ENCODE results near the gene SLC5A1. TPM values are rescaled to one million over a fixed set of nuclear protein-coding genes. Genes with fewer than 3 reads are reported as not detected.
"Not testable (repeated sequence)": the region's sequence is repeated elsewhere in the genome, so short reads cannot be mapped to it uniquely, and the experiment has no call there.

SLC5A1 gene
- total RNA-seq, 3 donors from 2014 or later = 25.8 to 105 (median 27.9) TPM

- TF ChIP-seq CTCF (IDR thresholded peaks at IDR 0.05) = no peak
- no peak for DNase-seq
- H3K9me3 ChIP-seq = no peaks in the 10 kb centered on the region
- H3K4me3 ChIP-seq = no peak within 1 kb of the TSS
- no peak for ATAC-seq
- intact Hi-C loops (cut with DNase I, micrococcal nuclease) = no loop called here
- H3K4me1 ChIP-seq (ENCODE audit: low read depth) = no peaks in the 10 kb centered on the region
- H3K36me3 ChIP-seq (ENCODE audit: low read depth) = no peaks in the 10 kb centered on the region
Observed at GRCh38 chr22:32158712-32159533, 115.9 kb downstream of the SLC5A1 start, which contains the start of gene C22orf42. Gene C22orf42 (minus strand): TSS chr22:32159303. CDS start chr22:32159215, 88 bp downstream.

DNA sequence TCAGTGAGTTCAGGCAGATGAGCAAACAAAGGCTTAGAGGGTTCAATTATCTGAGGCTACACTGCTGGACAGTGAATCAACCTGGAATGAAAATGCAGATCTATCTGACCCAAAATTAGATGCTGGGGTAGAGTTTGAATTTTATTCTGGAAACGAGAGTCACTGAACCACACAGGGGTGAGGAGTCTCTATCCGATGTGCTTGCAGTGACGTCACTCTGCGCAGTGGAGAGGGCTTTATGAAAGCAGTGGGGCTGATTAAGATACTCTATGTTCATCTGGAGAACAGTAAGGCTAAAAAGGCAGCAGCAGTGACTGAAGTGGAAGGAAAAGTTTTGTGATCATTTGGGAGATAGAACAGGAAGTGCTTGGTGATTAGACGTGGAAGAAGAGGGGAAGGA lies 117.3 kb downstream of the SLC5A1 start:
- DNase-seq; H3K4me1 ChIP-seq (ENCODE audit: low read depth); H3K36me3 ChIP-seq (ENCODE audit: low read depth); H3K9me3 ChIP-seq; intact Hi-C loops (cut with DNase I, micrococcal nuclease); H3K4me3 ChIP-seq; ATAC-seq: not testable (repeated sequence)

Other genes starting within 250 kb of the SLC5A1 start
- 100 to 1,000 TPM; 140 to 162 (median 149) TPM for gene YWHAH, start 98.7 kb upstream of the SLC5A1 start, total RNA-seq
- gene C22orf42, start 116.0 kb downstream of the SLC5A1 start, total RNA-seq = not detected
- not detected for gene RFPL2, start 161.8 kb downstream of the SLC5A1 start, total RNA-seq
- under 1 TPM in 2 of 3 donors, not detected in 1; 0.13 to 0.14 TPM for gene SLC5A4, start 212.1 kb downstream of the SLC5A1 start, total RNA-seq